GM19193 (cell line): ENCODE data around the gene RFTN1.

ENCODE experiments used
- POLR2A ChIP-seq: IDR thresholded peaks from 4 replicates; pipeline ENCODE4 v1.6.1; 2011; ENCODE audit not compliant: insufficient read depth, insufficient read length; ENCODE audit errors: extremely low read depth

Gene RFTN1

GRCh38 chr3:16273867-16274266 lies 239.6 kb downstream of the RFTN1 start:
- TF ChIP-seq POLR2A, result no peak

GRCh38 chr3:16272588-16272987 lies 240.9 kb downstream of the RFTN1 start:
- TF ChIP-seq POLR2A, result no peak

- TF ChIP-seq POLR2A, result no peak
Observed at GRCh38 chr3:16270855-16271254, 242.6 kb downstream of the RFTN1 start.

GRCh38 chr3:16266714-16267113 lies 246.8 kb downstream of the RFTN1 start:
- no peak for TF ChIP-seq POLR2A
